Stimulated activated CD8-positive, alpha-beta memory T cell treated with anti-CD3 and anti-CD28 coated beads, Interleukin-15, amount 100 ng/mL, for 24 hours (primary cell): Measurements from ENCODE around the gene PRSS38.

ENCODE experiments used
- DNase-seq: peaks from one replicate; pipeline ENCODE4 v3.0.0-alpha.2; 2020; ENCODE audit warnings: low read depth

The PRSS38 gene

GRCh38 chr1:227793079-227793947 is 22.2 kb upstream of the PRSS38 start:
- no peak for DNase-seq

GRCh38 chr1:227793948-227794816 is 21.3 kb upstream of the PRSS38 start:
- DNase-seq, result no peak

GRCh38 chr1:227794817-227795192 is 20.7 kb upstream of the PRSS38 start:
- no peak for DNase-seq

- no peak for DNase-seq
Observed at GRCh38 chr1:227795732-227796131, 19.7 kb upstream of the PRSS38 start.

GRCh38 chr1:227796359-227796915 is 19.0 kb upstream of the PRSS38 start:
- DNase-seq, result no peak

- no peak for DNase-seq
Observed at GRCh38 chr1:227797144-227797543, 18.3 kb upstream of the PRSS38 start.

- no peak for DNase-seq
Observed at GRCh38 chr1:227797625-227798024, 17.9 kb upstream of the PRSS38 start.

GRCh38 chr1:227798078-227798802 is 17.2 kb upstream of the PRSS38 start:
- DNase-seq, result no peak

- no peak for DNase-seq
Observed at GRCh38 chr1:227799756-227800155, 15.7 kb upstream of the PRSS38 start.

- DNase-seq, result no peak
Observed at GRCh38 chr1:227803933-227804332, 11.5 kb upstream of the PRSS38 start.

GRCh38 chr1:227805606-227806197 is 9.8 kb upstream of the PRSS38 start:
- DNase-seq, result no peak

GRCh38 chr1:227808566-227808965 is 6.9 kb upstream of the PRSS38 start:
- no peak for DNase-seq

GRCh38 chr1:227809026-227809425 is 6.4 kb upstream of the PRSS38 start:
- DNase-seq, result no peak

GRCh38 chr1:227813962-227814361 is 1.5 kb upstream of the PRSS38 start:
- DNase-seq, result no peak

- no peak for DNase-seq
Observed at GRCh38 chr1:227816750-227817446, 1.4 kb downstream of the PRSS38 start.

- no peak for DNase-seq
Observed at GRCh38 chr1:227823537-227823936, 8.1 kb downstream of the PRSS38 start.

- DNase-seq, result no peak
Observed at GRCh38 chr1:227824204-227824603, 8.7 kb downstream of the PRSS38 start.

- DNase-seq, result no peak
Observed at GRCh38 chr1:227828786-227829185, 13.3 kb downstream of the PRSS38 start.

GRCh38 chr1:227838181-227838580 is 22.7 kb downstream of the PRSS38 start:
- no peak for DNase-seq

GRCh38 chr1:227841096-227841495 is 25.6 kb downstream of the PRSS38 start:
- no peak for DNase-seq
